Measurements from ENCODE around the gene CYP4F11.

DNA sequence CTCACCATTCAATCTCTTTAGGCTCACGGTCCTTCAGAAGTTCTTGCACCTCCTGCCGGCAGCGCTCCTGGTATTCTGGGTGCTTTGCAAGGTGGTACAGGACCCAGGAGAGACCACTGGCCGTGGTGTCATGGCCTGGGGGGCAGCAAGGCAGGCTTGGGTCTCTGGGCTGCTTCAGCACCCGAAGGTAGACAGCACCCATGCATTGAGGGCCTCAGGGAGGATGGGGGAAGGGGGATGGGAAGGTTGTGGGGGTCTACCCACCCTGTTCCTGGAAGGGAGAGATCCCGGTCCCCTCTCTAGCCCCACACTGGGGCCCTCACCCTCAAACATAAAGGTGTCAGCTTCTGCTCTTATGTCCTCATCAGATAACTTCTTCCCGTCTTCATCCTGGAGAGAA, 48.4 kb downstream of the CYP4F11 start:
- TF ChIP-seq, protein P1, sequence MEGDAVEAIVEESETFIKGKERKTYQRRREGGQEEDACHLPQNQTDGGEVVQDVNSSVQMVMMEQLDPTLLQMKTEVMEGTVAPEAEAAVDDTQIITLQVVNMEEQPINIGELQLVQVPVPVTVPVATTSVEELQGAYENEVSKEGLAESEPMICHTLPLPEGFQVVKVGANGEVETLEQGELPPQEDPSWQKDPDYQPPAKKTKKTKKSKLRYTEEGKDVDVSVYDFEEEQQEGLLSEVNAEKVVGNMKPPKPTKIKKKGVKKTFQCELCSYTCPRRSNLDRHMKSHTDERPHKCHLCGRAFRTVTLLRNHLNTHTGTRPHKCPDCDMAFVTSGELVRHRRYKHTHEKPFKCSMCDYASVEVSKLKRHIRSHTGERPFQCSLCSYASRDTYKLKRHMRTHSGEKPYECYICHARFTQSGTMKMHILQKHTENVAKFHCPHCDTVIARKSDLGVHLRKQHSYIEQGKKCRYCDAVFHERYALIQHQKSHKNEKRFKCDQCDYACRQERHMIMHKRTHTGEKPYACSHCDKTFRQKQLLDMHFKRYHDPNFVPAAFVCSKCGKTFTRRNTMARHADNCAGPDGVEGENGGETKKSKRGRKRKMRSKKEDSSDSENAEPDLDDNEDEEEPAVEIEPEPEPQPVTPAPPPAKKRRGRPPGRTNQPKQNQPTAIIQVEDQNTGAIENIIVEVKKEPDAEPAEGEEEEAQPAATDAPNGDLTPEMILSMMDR (IDR thresholded peaks at IDR 0.05; ENCODE audit: insufficient read depth, low read depth, low read length), result no peak
- TF ChIP-seq EZH2 (IDR thresholded peaks at IDR 0.05; ENCODE audit: insufficient read depth, low read length), result no peak
